ENCODE measurements around the gene C2CD2.

The C2CD2 gene

GRCh38 chr21:41836166-41837015 lies 117.4 kb downstream of the C2CD2 start:
- no peak for DNase-seq

- no peak for DNase-seq
Observed at GRCh38 chr21:41835711-41836154, 118.1 kb downstream of the C2CD2 start.

All from NCI-H2029 treated with DMSO at 0.1 percent for 48 hours (cell line).